CD4-positive, alpha-beta T cell treated with Interleukin-21 for 1 hour (primary cell): ENCODE measurements around the gene STK39.

Experiments
- DNase-seq: peaks from one replicate; pipeline ENCODE4 v3.0.0-alpha.2; 2020

STK39 gene

DNA sequence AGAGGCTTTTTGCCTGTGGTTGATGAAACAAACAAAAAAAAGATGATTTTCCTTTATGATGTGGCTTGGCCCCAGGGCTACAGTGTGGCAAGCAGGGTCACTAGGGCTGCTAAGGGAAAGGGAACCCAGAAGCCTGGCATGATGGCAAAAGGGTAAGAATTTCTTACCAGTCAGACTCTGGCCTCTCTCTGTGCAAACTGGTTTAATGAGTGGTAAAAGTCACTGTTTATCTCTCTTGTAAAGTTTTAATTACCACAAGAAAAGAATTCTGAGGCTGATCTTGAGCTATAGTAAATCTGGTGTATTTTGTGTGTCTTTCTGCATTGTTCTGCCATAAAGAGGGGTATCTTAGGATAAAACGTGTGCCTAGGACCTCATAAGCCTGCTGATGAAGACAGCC is 275.4 kb downstream of the STK39 start:
- DNase-seq = no peak

DNA sequence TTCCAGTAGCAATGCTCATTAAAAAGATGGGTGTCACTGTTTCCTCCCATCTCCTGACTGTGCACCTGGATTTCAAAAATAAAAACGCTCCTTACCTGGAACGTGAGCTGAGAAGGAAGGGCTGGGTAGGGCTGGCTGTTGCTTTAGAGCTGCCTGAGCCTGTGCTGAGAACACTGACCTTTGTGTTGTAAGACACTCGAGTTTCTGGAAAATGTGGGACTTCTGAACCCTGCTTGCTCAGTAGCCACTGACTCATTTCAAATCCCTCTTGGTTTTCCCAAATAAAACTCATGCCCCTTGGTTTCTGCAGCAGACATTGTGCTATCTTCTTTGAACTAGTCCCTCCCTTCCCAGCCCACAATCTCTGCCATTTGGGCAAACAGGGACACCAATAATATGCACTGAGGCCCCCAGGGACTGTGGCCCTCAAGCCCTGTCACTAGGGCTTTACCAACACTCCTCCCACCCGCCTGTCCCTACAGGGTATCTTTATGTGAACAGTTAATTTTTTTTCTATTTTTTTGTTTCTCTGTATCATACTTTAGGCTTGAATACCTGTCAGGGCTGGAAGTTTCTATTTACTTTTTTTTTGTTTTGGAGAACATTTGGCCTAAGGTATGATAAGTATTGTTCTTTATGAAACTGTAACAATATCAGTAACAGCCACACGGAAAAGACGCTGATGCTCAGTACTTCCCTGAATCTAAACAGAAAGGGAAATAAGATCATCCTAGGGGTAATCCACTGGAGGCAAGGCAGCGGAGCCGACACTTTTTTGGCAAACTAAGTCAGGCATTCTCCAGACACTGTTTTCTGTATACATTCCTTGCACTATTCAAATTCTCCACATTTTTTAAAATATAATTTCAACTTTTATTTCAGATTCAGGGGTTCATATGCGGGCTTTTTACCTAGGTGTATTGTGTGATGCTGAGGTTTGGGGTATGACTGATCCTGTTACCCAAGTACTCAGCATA is 280.2 kb downstream of the STK39 start:
- no peak for DNase-seq

DNA sequence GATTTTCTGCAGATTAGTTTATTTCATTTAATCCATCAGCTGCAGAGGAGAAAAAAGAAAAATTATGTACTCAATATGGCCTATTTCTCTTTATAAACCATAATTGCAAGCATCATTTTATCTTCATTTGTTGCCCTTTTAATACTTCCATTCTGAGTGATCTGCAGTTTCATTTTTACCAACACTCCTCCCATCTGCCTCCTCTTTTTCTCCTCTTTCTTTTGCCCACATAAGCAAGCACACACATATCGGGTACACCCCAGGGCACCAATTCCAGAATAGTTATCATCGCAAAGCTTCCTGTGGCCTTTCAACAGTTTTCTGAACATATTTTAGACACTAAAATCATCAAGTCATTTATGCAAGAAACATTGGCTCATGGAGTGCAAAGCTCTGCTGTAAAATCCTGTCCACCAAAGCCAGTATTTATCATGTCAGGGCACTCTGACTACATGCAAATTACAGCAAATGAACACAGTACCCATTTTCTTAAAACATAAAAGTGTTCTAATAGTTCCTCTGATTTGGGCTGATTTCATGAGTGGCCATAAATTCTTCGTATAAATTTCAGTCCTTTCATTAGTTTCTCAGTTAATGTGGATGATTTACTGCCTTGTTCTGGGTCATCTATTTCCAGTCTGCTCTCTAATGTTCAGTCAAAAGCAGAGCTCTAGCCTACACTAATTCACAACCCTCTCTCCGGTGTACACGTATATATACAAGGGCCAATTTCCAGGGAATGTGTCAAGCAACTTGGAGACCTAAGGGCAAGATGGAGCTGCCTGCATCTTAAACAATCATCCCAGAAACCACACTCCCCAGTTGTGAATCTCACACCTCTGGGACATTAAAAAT is 281.3 kb downstream of the STK39 start:
- DNase-seq = no peak

GRCh38 chr2:167964650-167965413 is 282.6 kb downstream of the STK39 start:
- DNase-seq = no peak

DNA sequence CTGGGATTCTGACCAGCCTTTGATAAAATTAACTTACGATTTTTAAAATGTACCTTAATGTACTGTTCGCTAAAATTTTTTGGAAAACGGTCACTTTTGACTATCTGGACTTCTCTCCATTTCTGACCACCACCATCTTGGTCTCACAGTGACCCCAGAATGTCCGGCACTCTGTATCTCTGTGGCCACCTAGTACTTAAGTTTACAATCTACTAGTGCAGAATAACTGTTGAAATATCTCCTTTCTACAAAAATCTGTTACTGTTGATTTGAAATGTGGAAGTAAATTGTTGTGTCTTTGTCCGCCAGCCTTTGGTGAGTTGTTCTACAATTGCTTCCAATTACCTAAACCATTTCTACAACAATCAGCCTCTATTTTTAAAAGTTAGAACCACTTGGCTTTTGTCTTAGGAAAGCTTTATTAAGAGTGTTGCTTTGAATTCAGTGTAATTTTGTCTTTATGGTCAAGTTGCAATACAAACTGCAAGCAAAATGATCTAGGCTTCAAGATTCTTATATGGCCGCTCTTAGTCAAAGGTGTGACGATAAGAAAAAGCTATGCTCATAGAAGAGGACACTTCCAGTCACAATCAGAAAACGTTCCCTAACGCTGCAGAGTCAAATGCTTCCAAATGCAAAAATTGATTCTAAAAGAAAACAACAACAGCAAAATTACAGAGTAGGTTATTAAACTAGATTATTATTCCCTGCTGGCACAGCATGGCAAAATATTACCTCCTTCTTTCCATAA is 283.3 kb downstream of the STK39 start:
- DNase-seq = no peak

DNA sequence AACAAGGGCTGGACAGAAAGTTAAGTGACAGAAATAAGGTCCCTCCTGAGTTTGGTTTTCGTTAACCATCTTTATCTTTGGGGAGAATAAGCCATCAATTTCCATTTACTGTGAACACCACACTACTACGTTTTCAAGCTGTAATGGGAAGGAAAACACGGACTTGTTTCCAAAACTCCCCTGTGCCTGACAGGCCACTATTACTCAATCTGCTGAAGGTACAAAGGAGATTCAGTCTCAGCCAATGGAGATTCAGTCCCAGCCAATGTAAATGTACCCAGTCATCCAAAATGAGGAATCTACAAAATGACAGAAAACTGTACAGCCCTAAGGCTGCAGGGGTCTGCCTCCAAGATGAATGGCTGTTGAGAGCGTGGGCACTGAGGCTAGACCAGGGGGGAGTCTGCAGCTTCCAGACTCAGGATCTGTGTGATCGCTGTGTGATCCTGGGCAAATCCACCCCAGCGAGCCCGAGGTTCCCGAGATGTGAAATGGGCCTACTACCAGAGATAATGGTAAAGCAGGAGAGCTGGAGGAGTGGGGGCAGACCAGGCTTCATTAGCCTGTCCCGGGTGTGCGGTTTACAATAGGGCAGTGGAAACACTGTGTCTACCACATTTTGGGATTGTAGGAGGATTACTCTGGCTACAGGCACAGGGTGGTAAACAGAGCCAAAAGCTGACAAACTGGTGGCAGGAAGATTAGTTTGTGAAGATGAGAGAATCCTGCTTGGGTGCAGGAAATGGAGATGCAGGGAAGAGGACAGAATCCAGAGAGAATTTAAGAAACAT is 284.8 kb downstream of the STK39 start:
- no peak for DNase-seq

DNA sequence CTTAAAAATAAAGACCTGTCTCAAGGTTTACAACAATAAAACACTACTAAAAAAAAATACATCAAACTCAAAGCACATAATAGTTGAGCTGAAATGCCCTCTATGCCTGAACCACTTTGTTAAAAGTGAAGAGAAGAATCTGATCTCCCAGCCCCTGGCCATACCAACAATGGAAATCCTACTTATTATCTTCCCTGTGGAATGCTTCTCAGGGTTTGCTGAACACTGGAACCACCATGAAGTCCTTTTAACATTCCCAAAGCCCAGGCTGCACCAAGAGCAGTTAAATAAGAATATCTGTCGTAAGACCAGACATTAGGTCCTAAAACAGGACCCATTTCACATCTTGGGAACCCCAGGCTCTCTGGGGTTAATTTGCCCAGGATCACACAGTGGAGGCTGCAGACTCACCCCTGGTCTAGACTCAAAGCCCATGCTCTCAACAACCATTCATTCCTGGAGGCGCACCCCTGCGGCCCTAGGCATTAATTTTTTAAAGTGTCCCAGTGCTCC is 285.8 kb downstream of the STK39 start:
- no peak for DNase-seq

DNA sequence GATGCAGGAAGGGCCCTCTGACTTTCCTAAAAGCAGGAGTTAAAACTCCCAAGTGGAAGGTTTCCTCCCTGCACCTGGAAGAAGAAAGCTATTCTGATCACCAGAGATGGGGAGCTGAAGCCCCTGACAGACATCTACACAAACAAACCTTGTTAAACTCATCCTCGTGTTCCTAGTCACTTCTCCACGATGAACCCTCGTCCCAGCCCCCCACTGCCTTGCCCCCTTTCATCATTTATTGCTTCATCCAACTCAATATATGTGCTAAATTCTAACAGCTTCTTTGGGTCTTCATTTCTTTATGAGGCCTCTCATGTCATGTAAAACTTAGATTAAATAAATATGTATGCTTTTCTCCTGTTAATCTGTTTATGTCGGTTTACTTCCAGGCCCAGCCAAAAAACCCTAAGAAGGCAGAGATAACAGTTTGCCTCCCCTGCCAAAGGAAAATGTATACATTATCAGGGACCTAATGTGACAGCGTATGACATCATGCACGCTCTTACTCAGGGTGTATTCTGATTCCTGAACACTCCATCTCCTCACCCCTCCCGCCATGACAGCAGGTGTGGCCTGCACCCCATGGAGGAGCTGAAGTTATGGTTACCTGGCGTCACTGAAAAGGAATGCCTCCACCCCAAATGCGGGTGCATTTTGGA is 287.2 kb downstream of the STK39 start:
- DNase-seq = no peak

GRCh38 chr2:167957662-167958061 is 289.7 kb downstream of the STK39 start:
- no peak for DNase-seq

GRCh38 chr2:167955264-167955906 is 292.0 kb downstream of the STK39 start:
- no peak for DNase-seq

DNA sequence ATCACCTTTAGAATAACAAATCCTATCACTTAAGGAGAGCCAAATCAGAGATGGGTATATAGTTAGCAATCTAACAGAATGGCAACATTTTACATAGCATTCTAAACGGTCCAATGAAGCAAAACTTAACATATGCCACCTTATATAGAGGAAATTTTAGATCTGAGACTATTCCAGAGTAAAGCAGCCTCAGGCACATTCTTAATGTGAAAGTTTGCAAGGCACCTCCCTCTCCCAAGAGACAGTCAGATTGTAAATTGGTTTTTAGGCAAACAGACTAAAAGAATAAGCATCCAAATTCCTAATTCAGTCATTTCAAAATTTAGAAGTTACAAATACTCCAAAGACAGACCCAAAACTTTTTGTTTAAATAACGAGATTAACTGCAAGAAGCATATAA is 292.9 kb downstream of the STK39 start:
- DNase-seq = no peak

GRCh38 chr2:167953776-167954175 is 293.6 kb downstream of the STK39 start:
- DNase-seq = no peak

DNA sequence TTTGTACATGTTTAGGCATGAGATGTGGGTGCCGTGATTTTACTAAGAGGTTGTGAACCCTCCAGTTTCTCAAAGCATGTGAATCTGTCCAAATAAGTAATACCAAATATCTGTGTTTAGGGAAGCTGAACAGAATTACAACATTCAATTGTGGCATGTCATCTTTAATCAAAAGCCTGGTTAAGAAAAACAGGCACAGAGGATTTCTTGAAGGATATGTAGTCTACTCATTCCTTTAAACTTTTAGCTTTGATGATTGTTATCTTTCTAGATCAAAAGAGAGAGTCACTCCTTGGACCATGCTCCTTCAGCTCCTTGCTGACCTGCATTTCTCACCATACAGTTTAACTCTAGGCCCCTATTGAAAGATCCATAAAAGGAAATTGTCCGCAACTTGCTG is 296.8 kb downstream of the STK39 start:
- DNase-seq = no peak

DNA sequence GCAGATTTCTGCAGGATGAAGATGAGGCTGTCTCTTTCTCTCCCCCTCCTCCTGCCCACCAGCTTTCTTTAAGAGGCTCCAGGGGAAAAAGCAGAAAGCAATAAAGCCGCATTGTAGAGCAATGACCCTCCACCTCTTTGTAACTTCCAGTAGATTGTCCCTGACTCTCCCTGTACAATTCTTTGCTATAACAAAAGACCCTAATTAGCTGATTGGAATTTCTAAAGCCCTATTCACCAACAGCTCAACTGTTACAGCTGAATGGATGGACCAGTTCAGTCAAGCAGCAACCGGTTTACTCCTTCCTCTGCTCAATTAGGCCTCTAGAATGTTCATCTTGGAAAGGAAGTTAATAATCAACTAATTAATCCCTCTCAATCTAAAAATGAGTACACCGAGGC is 301.0 kb downstream of the STK39 start:
- DNase-seq = no peak

GRCh38 chr2:167945660-167946368 is 301.6 kb downstream of the STK39 start:
- no peak for DNase-seq

DNA sequence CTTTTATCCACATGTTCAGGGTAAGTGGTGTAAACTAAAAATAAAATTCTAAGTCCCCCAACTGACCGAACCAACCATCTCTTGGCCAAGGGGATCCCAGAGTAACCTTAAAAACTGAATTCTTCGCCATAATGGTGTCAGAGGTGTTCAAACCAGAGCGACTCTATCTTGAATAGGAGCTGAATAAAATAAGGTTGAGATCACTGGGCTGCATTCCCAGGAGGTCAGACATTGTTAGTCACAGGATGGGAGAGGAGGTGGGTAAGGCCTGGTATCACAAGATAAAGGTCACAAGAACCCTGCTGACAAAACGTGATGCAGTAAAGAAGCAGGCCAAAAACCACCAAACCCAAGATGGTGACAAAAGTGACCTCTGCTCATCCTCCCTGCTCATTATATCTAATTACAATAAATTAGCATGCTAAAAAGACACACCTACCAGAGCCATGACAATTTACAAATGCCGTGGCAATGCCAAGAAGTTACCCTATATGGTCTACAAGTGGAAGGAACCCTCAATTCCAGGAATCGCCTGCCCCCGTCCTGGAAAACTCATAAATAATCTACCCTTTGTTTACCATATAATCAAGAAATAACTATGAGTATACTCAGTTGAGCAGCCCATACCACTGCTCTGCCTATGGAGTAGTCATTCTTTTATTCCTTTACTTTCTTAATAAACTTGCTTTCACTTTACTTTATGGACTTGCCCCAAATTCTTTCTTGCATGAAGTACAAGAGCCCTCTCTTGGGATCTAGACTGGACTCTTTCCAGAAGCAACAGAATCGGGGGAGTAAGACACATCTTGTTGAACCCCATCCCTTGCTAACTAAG is 302.4 kb downstream of the STK39 start:
- DNase-seq = no peak

DNA sequence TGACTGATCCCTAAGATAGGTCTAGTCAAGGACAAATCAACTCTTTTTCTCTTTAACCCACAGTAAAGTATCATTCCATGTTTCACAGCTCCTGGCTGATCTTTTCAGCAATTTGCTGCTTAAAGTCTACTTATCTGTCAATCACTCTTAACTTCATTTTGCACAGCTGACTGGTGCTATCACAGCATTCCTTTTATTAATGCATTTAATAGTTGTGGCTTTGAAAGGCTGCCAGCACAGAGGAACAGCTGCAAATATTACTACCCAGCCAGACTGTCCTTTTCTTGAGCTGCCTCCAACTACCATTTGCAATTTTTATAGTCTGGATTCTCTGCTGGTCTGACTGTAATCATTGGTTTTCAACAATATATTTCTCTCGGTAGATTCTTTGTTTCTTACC is 303.5 kb downstream of the STK39 start:
- DNase-seq = no peak

DNA sequence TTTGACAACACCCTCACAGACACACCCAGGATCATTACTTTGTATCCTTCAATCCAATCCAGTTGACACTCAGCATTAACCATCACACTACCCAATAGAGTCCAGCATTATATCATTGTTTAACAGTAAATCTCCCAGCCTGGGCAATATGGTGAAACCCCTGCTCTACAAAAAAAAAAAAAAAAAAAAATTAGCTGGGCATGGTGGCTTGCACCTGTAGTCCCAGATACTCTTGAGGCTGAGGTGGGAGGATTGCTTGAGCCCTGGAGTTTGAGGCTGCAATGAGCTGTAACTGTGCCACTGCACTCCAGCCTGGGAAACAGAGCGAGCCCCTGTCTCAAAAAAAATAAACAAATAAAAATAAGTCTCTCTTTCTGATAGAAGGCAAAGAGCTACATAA is 304.0 kb downstream of the STK39 start:
- DNase-seq = no peak
